Measurements from ENCODE around the gene COL4A2. TPM values are rescaled to one million over a fixed set of nuclear protein-coding genes. Genes with fewer than 3 reads are reported as not detected.
"Not testable (repeated sequence)": the region's sequence is repeated elsewhere in the genome, so short reads cannot be mapped to it uniquely, and the experiment has no call there.

The COL4A2 gene
- total RNA-seq, 3 donors from 2014 or later = 0.63 to 1.2 (median 1.1) TPM

GRCh38 chr13:110445722-110446574, 138.9 kb downstream of the COL4A2 start:
- peaks cover 49% of the 10 kb centered on the region for H3K27me3 Mint-ChIP-seq (ENCODE audit: low read depth)
- no peaks in the 10 kb centered on the region for H3K36me3 Mint-ChIP-seq (ENCODE audit: insufficient read depth)
- H3K9me3 Mint-ChIP-seq = no peaks in the 10 kb centered on the region
- no peak for DNase-seq
- H3K4me3 Mint-ChIP-seq = no peak overlapping the region
- no peaks in the 10 kb centered on the region for H3K4me1 Mint-ChIP-seq (ENCODE audit: low read depth)
- no peak for ATAC-seq

GRCh38 chr13:110446575-110446890, 139.4 kb downstream of the COL4A2 start:
- no peaks in the 10 kb centered on the region for H3K4me1 Mint-ChIP-seq (ENCODE audit: low read depth)

GRCh38 chr13:110447058-110447511, 140.0 kb downstream of the COL4A2 start:
- Mint-ChIP-seq H3K27me3 (ENCODE audit: low read depth) (peaks cover 43% of the 10 kb centered on the region), H3K4me3 (no peak overlapping the region), H3K36me3 (ENCODE audit: insufficient read depth) (no peaks in the 10 kb centered on the region), H3K9me3 (no peaks in the 10 kb centered on the region), H3K4me1 (ENCODE audit: low read depth) (no peaks in the 10 kb centered on the region)
- ATAC-seq (no peak), DNase-seq (no peak)

More at GRCh38 chr13:110446575-110446890, 139.4 kb downstream of the COL4A2 start:
- H3K36me3 Mint-ChIP-seq (ENCODE audit: insufficient read depth) = no peaks in the 10 kb centered on the region
- no peak for DNase-seq
- H3K9me3 Mint-ChIP-seq = no peaks in the 10 kb centered on the region
- no peak for ATAC-seq
- H3K4me3 Mint-ChIP-seq = no peak overlapping the region
- H3K27me3 Mint-ChIP-seq (ENCODE audit: low read depth) = peaks cover 44% of the 10 kb centered on the region

GRCh38 chr13:110447801-110448200, 140.7 kb downstream of the COL4A2 start:
- DNase-seq (no peak), ATAC-seq (no peak)
- peaks cover 40% of the 10 kb centered on the region for H3K27me3 Mint-ChIP-seq (ENCODE audit: low read depth)
- H3K9me3 Mint-ChIP-seq = no peaks in the 10 kb centered on the region
- H3K36me3 Mint-ChIP-seq (ENCODE audit: insufficient read depth) = no peaks in the 10 kb centered on the region
- no peaks in the 10 kb centered on the region for H3K4me1 Mint-ChIP-seq (ENCODE audit: low read depth)
- H3K4me3 Mint-ChIP-seq = no peak overlapping the region

- Mint-ChIP-seq H3K27me3 (ENCODE audit: low read depth) (peaks cover 37% of the 10 kb centered on the region), H3K36me3 (ENCODE audit: insufficient read depth) (no peaks in the 10 kb centered on the region), H3K4me3 (no peak overlapping the region), H3K9me3 (no peaks in the 10 kb centered on the region), H3K4me1 (ENCODE audit: low read depth) (no peaks in the 10 kb centered on the region)
- no peak for ATAC-seq
- no peak for DNase-seq
Observed at GRCh38 chr13:110448230-110448629, 141.1 kb downstream of the COL4A2 start.

GRCh38 chr13:110448677-110449076, 141.6 kb downstream of the COL4A2 start:
- no peaks in the 10 kb centered on the region for H3K4me1 Mint-ChIP-seq (ENCODE audit: low read depth)
- no peaks in the 10 kb centered on the region for H3K36me3 Mint-ChIP-seq (ENCODE audit: insufficient read depth)
- DNase-seq (no peak), ATAC-seq (no peak)
- peaks cover 33% of the 10 kb centered on the region for H3K27me3 Mint-ChIP-seq (ENCODE audit: low read depth)
- no peaks in the 10 kb centered on the region for H3K9me3 Mint-ChIP-seq
- no peak overlapping the region for H3K4me3 Mint-ChIP-seq

GRCh38 chr13:110449219-110450015, 142.3 kb downstream of the COL4A2 start:
- DNase-seq (no peak), ATAC-seq (no peak)
- peaks cover 29% of the 10 kb centered on the region for H3K27me3 Mint-ChIP-seq (ENCODE audit: low read depth)
- no peaks in the 10 kb centered on the region for H3K36me3 Mint-ChIP-seq (ENCODE audit: insufficient read depth)
- H3K4me3 Mint-ChIP-seq = no peak overlapping the region
- H3K9me3 Mint-ChIP-seq = no peaks in the 10 kb centered on the region
- no peaks in the 10 kb centered on the region for H3K4me1 Mint-ChIP-seq (ENCODE audit: low read depth)

- Mint-ChIP-seq H3K36me3 (ENCODE audit: insufficient read depth) (no peaks in the 10 kb centered on the region), H3K4me1 (ENCODE audit: low read depth) (no peaks in the 10 kb centered on the region), H3K27me3 (ENCODE audit: low read depth) (peaks cover 22% of the 10 kb centered on the region), H3K4me3 (no peak overlapping the region), H3K9me3 (no peaks in the 10 kb centered on the region)
- no peak for DNase-seq
- no peak for ATAC-seq
Observed at GRCh38 chr13:110450016-110450900, 143.2 kb downstream of the COL4A2 start.

GRCh38 chr13:110450941-110451730, 144.1 kb downstream of the COL4A2 start:
- Mint-ChIP-seq H3K4me3 (no peak overlapping the region), H3K9me3 (no peaks in the 10 kb centered on the region), H3K27me3 (ENCODE audit: low read depth) (peaks cover 19% of the 10 kb centered on the region), H3K36me3 (ENCODE audit: insufficient read depth) (no peaks in the 10 kb centered on the region), H3K4me1 (ENCODE audit: low read depth) (peaks cover 3% of the 10 kb centered on the region)
- ATAC-seq (no peak), DNase-seq (no peak)

- not testable (repeated sequence) for H3K4me1 Mint-ChIP-seq (ENCODE audit: low read depth); ATAC-seq; H3K4me3 Mint-ChIP-seq; H3K9me3 Mint-ChIP-seq; H3K36me3 Mint-ChIP-seq (ENCODE audit: insufficient read depth); DNase-seq
- H3K27me3 Mint-ChIP-seq (ENCODE audit: low read depth) = peaks cover 12% of the 10 kb centered on the region
Observed at GRCh38 chr13:110453091-110453490, 146.0 kb downstream of the COL4A2 start.

GRCh38 chr13:110453797-110454196, 146.7 kb downstream of the COL4A2 start:
- Mint-ChIP-seq H3K4me3 (no peak overlapping the region), H3K9me3 (no peaks in the 10 kb centered on the region), H3K36me3 (ENCODE audit: insufficient read depth) (no peaks in the 10 kb centered on the region), H3K27me3 (ENCODE audit: low read depth) (peaks cover 9% of the 10 kb centered on the region), H3K4me1 (ENCODE audit: low read depth) (peaks cover 4% of the 10 kb centered on the region)
- no peak for DNase-seq
- ATAC-seq = no peak

GRCh38 chr13:110454227-110454859, 147.3 kb downstream of the COL4A2 start:
- Mint-ChIP-seq H3K4me1 (ENCODE audit: low read depth) (peaks cover 4% of the 10 kb centered on the region), H3K9me3 (no peaks in the 10 kb centered on the region), H3K4me3 (no peak overlapping the region), H3K36me3 (ENCODE audit: insufficient read depth) (no peaks in the 10 kb centered on the region), H3K27me3 (ENCODE audit: low read depth) (peaks cover 9% of the 10 kb centered on the region)
- ATAC-seq = no peak
- no peak for DNase-seq

GRCh38 chr13:110454956-110455355, 147.9 kb downstream of the COL4A2 start:
- DNase-seq = no peak
- Mint-ChIP-seq H3K36me3 (ENCODE audit: insufficient read depth) (no peaks in the 10 kb centered on the region), H3K9me3 (no peaks in the 10 kb centered on the region), H3K4me1 (ENCODE audit: low read depth) (peaks cover 4% of the 10 kb centered on the region), H3K4me3 (no peak overlapping the region), H3K27me3 (ENCODE audit: low read depth) (peaks cover 7% of the 10 kb centered on the region)
- ATAC-seq = no peak

Measured in activated T-cell treated with anti-CD3 and anti-CD28 coated beads, Interleukin-2, amount 50 U/mL, for 4 hours (primary cell).